Bronchial epithelial cell (primary cell): ENCODE results near the gene ZFPL1. TPM values are rescaled to one million over a fixed set of nuclear protein-coding genes. Genes with fewer than 3 reads are reported as not detected.
A peak's percentile ranks its signal among the peaks of the same experiment; 100 is the strongest.

Experiments
- DNase-seq: peaks from one replicate; pipeline ENCODE4 v3.0.0-alpha.2; 2010; ENCODE audit warnings: low read depth
- FAIRE-seq: peaks from 2 replicates; lab custom pipeline; 2011; peaks lifted over from hg19 to GRCh38; lab: Jason Lieb, UNC
- H3K27me3 ChIP-seq: 2 replicates; pipeline ENCODE4 v1.5.1; 2011; ENCODE audit warnings: low read length; ENCODE audit not compliant: control insufficient read depth, insufficient read depth
- H3K36me3 ChIP-seq: 2 replicates; pipeline ENCODE4 v1.5.1; 2011; ENCODE audit warnings: low read length; ENCODE audit not compliant: control insufficient read depth, insufficient read depth
- H3K4me3 ChIP-seq: 2 replicates; pipeline ENCODE4 v1.5.1; 2011; ENCODE audit warnings: mild to moderate bottlenecking, low read depth, low read length, control low read depth
- CTCF ChIP-seq: IDR thresholded peaks from 2 replicates; pipeline ENCODE4 v1.5.1; 2011; ENCODE audit warnings: mild to moderate bottlenecking, moderate library complexity, low read length, control low read depth, inconsistent platforms; ENCODE audit not compliant: insufficient read depth, severe bottlenecking
- total RNA-seq: library from RNA; depleted of rRNA; stranded (reverse); fragments of >200 nt; gene quantifications from 2 replicates; pipeline ENCODE4 v1.2.1, GENCODE V29; 2014

The ZFPL1 gene
- total RNA-seq, 1 donor from 2014 or later: 34.2 TPM

GRCh38 chr11:65078786-65079342, 5.2 kb upstream of the ZFPL1 start:
- DNase-seq (no peak), FAIRE-seq (no peak)
- H3K36me3 ChIP-seq: peaks cover 2% of the 10 kb centered on the region
- TF ChIP-seq CTCF: no peak
- no peak overlapping the region for H3K4me3 ChIP-seq
- H3K27me3 ChIP-seq: no peaks in the 10 kb centered on the region

DNA sequence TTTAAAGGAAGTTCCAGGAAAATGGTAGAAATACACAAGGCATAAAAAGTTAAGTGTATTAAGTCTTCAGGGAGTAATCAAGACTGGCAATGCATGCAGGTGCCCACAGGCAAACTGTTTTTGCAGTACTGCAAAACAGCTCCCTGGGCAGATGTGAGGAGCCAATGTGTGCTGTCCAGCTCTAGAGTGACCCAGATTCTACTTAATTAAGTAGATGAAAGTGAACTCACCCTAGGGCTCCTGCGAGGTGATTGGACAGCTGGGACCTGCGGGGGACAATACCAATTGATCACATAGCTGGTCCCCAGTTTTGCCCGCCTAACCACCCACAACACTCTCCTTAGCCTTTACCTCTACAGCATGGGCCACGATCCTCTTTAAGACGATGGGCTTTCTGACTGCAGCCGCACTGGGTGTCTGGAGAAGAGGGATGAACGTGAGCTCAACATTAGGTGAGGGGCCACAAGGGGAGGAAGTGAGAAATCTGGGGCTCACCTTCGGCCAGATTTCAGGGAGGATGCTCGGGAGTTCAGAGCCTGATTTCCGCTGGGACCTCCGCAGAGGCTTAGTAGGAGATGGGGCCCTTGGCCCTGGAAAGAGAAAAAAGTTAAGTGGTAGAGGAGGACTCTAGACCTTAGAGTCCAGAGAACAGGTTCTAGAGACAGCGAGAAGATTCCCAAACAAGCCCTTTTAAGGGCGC, 738 bp upstream of the ZFPL1 start:
- FAIRE-seq (no peak), DNase-seq (no peak)
- H3K36me3 ChIP-seq: peaks cover 15% of the 10 kb centered on the region
- TF ChIP-seq CTCF: no peak
- H3K27me3 ChIP-seq: no peaks in the 10 kb centered on the region
- peak overlapping the region; percentile 60 for H3K4me3 ChIP-seq

DNA sequence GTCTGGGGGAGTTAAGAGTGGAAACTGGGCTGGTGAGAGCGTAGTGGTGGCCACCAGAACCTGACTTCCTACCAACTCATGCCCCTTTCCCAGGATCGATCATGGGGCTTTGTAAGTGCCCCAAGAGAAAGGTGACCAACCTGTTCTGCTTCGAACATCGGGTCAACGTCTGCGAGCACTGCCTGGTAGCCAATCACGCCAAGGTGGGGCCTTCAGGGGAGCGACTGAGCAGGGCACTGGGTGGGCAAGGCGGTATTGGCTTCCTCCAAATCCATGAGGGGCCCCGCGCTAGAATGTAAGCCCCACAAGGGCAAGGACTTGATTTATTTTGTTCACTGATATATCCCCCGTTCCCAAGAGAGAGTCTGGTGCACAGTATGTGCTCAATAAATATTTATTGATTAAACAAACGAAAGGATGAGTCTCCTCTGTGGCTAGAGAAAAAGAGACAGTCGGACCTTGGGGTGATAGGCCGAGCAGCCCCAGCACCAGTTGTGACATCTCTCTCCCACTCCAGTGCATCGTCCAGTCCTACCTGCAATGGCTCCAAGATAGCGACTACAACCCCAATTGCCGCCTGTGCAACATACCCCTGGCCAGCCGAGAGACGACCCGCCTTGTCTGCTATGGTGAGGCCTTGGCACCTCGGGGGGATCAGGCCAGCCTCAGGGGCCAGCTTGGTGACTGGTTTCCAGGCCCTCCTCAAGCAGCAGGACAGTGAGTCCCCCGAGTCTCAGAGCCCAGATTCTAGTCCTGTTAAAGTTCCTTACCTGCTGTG, 765 bp downstream of the ZFPL1 start:
- no peak for TF ChIP-seq CTCF
- H3K4me3 ChIP-seq: peak overlapping the region; percentile 60
- no peaks in the 10 kb centered on the region for H3K27me3 ChIP-seq
- DNase-seq (no peak), FAIRE-seq (no peak)
- H3K36me3 ChIP-seq: peaks cover 16% of the 10 kb centered on the region

DNA sequence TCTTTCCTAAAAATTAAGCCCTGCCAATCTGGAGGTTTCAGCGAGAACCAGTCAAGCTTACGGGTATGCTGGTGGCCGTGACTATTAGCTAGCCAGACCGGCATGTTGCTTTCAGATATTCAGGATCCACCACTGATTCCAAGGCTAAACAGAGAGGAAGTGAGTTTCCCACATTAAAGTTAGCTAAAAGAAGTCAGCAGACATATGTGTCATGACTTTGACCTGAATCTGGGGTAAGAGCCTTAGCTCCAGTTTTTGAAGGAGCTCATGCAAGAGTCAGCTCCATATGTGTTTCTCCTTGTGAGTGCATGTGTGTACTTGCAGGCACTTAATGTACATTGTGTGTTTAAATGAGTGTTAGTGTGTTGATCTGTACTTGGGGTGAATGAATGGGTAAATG, 1.4 kb downstream of the ZFPL1 start:
- FAIRE-seq (no peak), DNase-seq (no peak)
- TF ChIP-seq CTCF: no peak
- Histone ChIP-seq H3K27me3 (no peaks in the 10 kb centered on the region), H3K36me3 (peaks cover 16% of the 10 kb centered on the region), H3K4me3 (no peak overlapping the region)

GRCh38 chr11:65086809-65087208, 2.8 kb downstream of the ZFPL1 start:
- Histone ChIP-seq H3K4me3 (no peak overlapping the region), H3K27me3 (no peaks in the 10 kb centered on the region), H3K36me3 (peaks cover 16% of the 10 kb centered on the region)
- FAIRE-seq (no peak), DNase-seq (no peak)
- TF ChIP-seq CTCF: no peak
